ENCODE measurements around the gene ATOH8. TPM values are rescaled to one million over a fixed set of nuclear protein-coding genes. Genes with fewer than 3 reads are reported as not detected.

The ATOH8 gene
- total RNA-seq, 2 experiments from 2014 or later = not detected

DNA sequence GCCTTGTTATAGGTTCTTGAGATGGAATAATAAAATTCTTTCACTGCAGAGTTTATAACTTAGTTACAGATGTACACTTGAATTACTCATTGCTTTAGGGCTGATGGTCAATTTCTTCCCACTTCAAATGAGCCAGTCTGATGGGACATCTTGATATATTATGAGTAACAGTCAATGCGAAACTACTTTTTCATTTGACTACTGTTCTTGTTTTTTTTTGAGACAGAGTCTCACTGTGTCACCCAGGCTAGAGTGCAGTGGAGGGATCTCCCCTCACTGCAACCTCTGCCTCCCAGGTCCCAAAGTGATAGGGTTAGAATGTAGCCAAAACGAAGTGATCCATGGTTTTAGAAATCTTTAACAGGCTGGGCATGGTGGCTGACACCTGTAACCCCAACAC, 77.9 kb downstream of the ATOH8 start:
- TF ChIP-seq, protein P1, sequence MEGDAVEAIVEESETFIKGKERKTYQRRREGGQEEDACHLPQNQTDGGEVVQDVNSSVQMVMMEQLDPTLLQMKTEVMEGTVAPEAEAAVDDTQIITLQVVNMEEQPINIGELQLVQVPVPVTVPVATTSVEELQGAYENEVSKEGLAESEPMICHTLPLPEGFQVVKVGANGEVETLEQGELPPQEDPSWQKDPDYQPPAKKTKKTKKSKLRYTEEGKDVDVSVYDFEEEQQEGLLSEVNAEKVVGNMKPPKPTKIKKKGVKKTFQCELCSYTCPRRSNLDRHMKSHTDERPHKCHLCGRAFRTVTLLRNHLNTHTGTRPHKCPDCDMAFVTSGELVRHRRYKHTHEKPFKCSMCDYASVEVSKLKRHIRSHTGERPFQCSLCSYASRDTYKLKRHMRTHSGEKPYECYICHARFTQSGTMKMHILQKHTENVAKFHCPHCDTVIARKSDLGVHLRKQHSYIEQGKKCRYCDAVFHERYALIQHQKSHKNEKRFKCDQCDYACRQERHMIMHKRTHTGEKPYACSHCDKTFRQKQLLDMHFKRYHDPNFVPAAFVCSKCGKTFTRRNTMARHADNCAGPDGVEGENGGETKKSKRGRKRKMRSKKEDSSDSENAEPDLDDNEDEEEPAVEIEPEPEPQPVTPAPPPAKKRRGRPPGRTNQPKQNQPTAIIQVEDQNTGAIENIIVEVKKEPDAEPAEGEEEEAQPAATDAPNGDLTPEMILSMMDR (IDR thresholded peaks at IDR 0.05) = no peak
- Mint-ChIP-seq H3K36me3 (ENCODE audit: low read depth) (no peaks in the 10 kb centered on the region), H3K27me3 (peaks cover 3% of the 10 kb centered on the region), H3K4me1 (ENCODE audit: low read depth) (peaks cover 29% of the 10 kb centered on the region), H3K4me3 (no peak overlapping the region), H3K27ac (no peak overlapping the region), H3K9me3 (no peaks in the 10 kb centered on the region)
- H3K36me3 ChIP-seq (ENCODE audit: insufficient read depth, low read length) = no peaks in the 10 kb centered on the region
- no peak overlapping the region for H3K27ac ChIP-seq (ENCODE audit: low read depth in 1 of 2, low read length in 2 of 2)
- no peak overlapping the region for H3K4me3 ChIP-seq (ENCODE audit: low read length)
- H3K4me1 ChIP-seq (ENCODE audit: insufficient read depth, low read length) = peaks cover 15% of the 10 kb centered on the region
- no peaks in the 10 kb centered on the region for H3K9me3 ChIP-seq (ENCODE audit: control insufficient read depth in 1 of 2, insufficient read depth in 1 of 2, low read length in 2 of 2)
- CTCF ChIA-PET = interaction anchor here (6.3 kb wide), 1 partner anchor 57 kb away, joined by 71 read pairs; the partner anchor contains the start of gene ST3GAL5
- POLR2A ChIA-PET = interaction anchor here (0.8 to 1.8 kb wide), 3 partner anchors 22 to 274 kb away, joined by 3 to 5 read pairs (median 3); partner anchors contain the start of genes POLR1A and PTCD3
- DNase-seq = no peak
- H3K27me3 ChIP-seq (ENCODE audit: control insufficient read depth in 1 of 2, insufficient read depth in 2 of 2, low read length in 2 of 2) = no peaks in the 10 kb centered on the region
- no peak for ATAC-seq (ENCODE audit: poor library complexity)
- intact Hi-C loops (cut with DNase I, micrococcal nuclease) = loop anchor here in 1 of 2 experiments (2.0 kb wide), 1 partner anchor 55 kb away; no protein-coding TSS in a partner anchor

- Histone ChIP-seq H3K36me3 (ENCODE audit: insufficient read depth, low read length) (peaks cover 7% of the 10 kb centered on the region), H3K27me3 (ENCODE audit: control insufficient read depth in 1 of 2, insufficient read depth in 2 of 2, low read length in 2 of 2) (no peaks in the 10 kb centered on the region), H3K9me3 (ENCODE audit: control insufficient read depth in 1 of 2, insufficient read depth in 1 of 2, low read length in 2 of 2) (no peaks in the 10 kb centered on the region), H3K4me1 (ENCODE audit: insufficient read depth, low read length) (peaks cover 4% of the 10 kb centered on the region), H3K4me3 (ENCODE audit: low read length) (no peak overlapping the region), H3K27ac (ENCODE audit: low read depth in 1 of 2, low read length in 2 of 2) (no peak overlapping the region)
- ChIA-PET POLR2A (no interaction called here), CTCF (interaction anchor here (1.6 kb wide), 1 partner anchor 20 kb away, joined by 5 read pairs; no protein-coding TSS in a partner anchor)
- ATAC-seq (ENCODE audit: poor library complexity) (no peak), DNase-seq (no peak)
- Mint-ChIP-seq H3K27me3 (no peaks in the 10 kb centered on the region), H3K36me3 (ENCODE audit: low read depth) (peaks cover 15% of the 10 kb centered on the region), H3K27ac (no peak overlapping the region), H3K9me3 (no peaks in the 10 kb centered on the region), H3K4me3 (no peak overlapping the region), H3K4me1 (ENCODE audit: low read depth) (peaks cover 22% of the 10 kb centered on the region)
- TF ChIP-seq, protein P1 (IDR thresholded peaks at IDR 0.05) = no peak
- intact Hi-C loops (cut with DNase I, micrococcal nuclease) = no loop called here
Measured at GRCh38 chr2:85834466-85834865, 80.7 kb downstream of the ATOH8 start.

Small RNA genes within 50 kb of the gene (microRNA-seq; reads per million reads assigned to microRNA genes)
- not detected for gene MIR6071 (ENCODE audit: borderline microRNAs expressed, borderline replicate concordance)

Other genes starting within 250 kb of the ATOH8 start
- 100 to 1,000 TPM; 121 to 122 TPM for gene MAT2A, start 214.8 kb upstream of the ATOH8 start, total RNA-seq
- 10 to 100 TPM; 22.9 to 27.6 TPM for gene GGCX, start 192.5 kb upstream of the ATOH8 start, total RNA-seq
- gene VAMP8, start 176.4 kb upstream of the ATOH8 start, total RNA-seq = 10 to 100 TPM; 32.3 to 37.3 TPM
- 10 to 100 TPM; 17.0 to 17.2 TPM for gene VAMP5, start 169.6 kb upstream of the ATOH8 start, total RNA-seq
- 10 to 100 TPM; 41.5 to 43.8 TPM for gene RNF181, start 158.2 kb upstream of the ATOH8 start, total RNA-seq
- gene TMEM150A, start 151.3 kb upstream of the ATOH8 start, total RNA-seq = 1 to 10 TPM; 6.6 to 7.0 TPM
- gene C2orf68, start 141.9 kb upstream of the ATOH8 start, total RNA-seq = 10 to 100 TPM; 31.0 to 31.2 TPM
- gene USP39, start 137.8 kb upstream of the ATOH8 start, total RNA-seq = 10 to 100 TPM; 48.1 to 51.2 TPM
- not detected for gene SFTPB, start 85.8 kb upstream of the ATOH8 start, total RNA-seq
- 10 to 100 TPM; 45.1 TPM for gene GNLY, start 59.6 kb upstream of the ATOH8 start, total RNA-seq
- 10 to 100 TPM; 76.7 to 77.8 TPM for gene ST3GAL5, start 135.0 kb downstream of the ATOH8 start, total RNA-seq